WI38 (cell line): ENCODE measurements around the gene MYO9A.
"Not testable (repeated sequence)": the region's sequence is repeated elsewhere in the genome, so short reads cannot be mapped to it uniquely, and the experiment has no call there.

Experiments
- H3K4me3 ChIP-seq: 2 replicates; pipeline ENCODE4 v1.5.1; 2011; ENCODE audit warnings: low read depth, mild to moderate bottlenecking, control low read depth, low read length
- TF ChIP-seq, protein P1 (sequence below): IDR thresholded peaks from 2 replicates; pipeline ENCODE4 v1.5.1; 2012; ENCODE audit warnings: low read depth, mild to moderate bottlenecking, control low read depth, low read length

The MYO9A gene

DNA sequence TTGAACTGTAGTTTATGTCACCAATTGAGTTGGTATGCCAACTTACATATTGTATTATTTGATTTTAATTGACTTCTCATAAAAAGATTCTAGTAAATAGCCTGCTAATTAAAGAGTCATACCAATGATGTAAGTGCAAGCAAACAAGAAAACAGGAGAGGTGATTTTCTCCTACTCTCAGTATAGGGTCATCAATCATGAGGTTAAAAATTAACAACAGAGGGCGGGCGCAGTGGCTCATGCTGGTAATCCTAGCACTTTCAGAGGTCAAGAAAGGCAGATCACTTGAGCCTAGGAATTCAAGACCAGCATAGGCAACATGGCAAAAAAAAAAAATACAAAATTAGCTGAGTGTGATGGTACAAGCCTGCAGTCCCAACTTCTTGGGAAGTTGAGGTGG, 108.7 kb downstream of the MYO9A start:
- H3K4me3 ChIP-seq, result no peak overlapping the region
- TF ChIP-seq, protein P1, sequence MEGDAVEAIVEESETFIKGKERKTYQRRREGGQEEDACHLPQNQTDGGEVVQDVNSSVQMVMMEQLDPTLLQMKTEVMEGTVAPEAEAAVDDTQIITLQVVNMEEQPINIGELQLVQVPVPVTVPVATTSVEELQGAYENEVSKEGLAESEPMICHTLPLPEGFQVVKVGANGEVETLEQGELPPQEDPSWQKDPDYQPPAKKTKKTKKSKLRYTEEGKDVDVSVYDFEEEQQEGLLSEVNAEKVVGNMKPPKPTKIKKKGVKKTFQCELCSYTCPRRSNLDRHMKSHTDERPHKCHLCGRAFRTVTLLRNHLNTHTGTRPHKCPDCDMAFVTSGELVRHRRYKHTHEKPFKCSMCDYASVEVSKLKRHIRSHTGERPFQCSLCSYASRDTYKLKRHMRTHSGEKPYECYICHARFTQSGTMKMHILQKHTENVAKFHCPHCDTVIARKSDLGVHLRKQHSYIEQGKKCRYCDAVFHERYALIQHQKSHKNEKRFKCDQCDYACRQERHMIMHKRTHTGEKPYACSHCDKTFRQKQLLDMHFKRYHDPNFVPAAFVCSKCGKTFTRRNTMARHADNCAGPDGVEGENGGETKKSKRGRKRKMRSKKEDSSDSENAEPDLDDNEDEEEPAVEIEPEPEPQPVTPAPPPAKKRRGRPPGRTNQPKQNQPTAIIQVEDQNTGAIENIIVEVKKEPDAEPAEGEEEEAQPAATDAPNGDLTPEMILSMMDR, result no peak

DNA sequence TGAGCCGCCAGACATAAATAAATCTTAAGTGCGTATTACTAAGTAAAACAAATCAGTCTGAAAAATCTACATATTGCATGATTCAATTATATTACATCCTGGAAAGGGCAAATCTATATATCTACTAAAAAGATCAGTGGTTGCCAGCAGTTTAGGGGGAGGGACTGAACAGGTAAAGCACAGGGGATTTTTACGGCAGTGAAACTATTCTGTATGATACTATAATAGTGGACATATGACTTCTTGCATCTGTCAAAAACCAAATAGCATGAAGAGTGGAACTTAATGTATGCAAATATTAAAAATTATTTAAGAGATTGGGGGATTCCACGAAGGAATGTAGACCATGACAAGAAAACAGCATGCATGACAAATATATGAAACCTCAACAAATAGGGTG, 111.6 kb downstream of the MYO9A start:
- no peak overlapping the region for H3K4me3 ChIP-seq
- TF ChIP-seq, protein P1, result no peak

DNA sequence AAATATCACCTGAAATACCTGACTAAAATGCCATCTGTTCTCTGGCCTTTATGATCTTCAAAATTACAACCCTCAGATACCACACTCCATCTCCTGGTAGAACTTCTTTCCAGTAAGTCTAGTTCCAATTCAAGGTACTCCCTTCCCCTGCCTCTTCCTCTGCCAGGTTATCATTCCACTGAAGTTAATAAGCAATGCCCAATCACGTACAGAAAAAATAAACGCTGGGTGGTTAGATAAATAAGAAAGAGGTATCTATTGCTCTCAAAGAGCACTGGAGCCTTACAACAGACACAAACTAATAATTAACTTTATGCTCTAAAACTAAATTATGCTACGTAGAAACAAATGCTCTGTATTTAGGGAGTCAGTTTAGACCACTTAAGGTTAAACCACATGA, 112.5 kb downstream of the MYO9A start:
- TF ChIP-seq, protein P1, result no peak
- H3K4me3 ChIP-seq, result no peak overlapping the region

DNA sequence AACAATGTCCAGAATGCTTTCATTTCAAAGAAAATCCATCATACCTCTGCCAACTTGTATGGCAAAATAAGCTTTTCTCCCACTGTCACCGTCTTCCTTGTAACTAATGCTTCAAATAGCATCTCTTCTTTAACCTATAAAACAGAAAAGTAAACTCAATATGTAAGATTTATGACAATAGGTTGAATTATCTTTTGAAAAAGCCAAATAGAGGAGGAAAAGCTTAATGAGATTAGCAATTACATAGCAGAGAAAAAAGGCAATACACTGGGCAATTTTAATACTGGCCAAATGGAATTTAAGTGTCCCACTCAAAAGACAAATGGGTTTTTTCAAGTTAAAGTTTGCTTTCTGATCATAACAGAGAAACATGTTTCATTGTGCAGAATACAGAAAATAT, 118.1 kb downstream of the MYO9A start:
- TF ChIP-seq, protein P1, result no peak
- no peak overlapping the region for H3K4me3 ChIP-seq

DNA sequence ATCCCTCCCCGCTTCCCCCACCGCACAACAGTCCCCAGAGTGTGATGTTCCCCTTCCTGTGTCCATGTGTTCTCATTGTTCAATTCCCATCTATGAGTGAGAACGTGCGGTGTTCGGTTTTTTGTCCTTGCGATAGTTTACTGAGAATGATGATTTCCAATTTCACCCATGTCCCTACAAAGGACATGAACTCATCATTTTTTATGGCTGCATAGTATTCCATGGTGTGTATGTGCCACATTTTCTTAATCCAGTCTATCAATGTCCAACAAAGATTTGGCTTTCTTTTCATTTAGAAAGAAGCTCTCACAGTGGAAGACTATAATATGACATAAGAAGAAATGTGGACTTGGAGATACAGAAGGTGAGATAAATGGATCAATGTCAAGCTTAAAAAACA, 119.2 kb downstream of the MYO9A start:
- not testable (repeated sequence) for H3K4me3 ChIP-seq

DNA sequence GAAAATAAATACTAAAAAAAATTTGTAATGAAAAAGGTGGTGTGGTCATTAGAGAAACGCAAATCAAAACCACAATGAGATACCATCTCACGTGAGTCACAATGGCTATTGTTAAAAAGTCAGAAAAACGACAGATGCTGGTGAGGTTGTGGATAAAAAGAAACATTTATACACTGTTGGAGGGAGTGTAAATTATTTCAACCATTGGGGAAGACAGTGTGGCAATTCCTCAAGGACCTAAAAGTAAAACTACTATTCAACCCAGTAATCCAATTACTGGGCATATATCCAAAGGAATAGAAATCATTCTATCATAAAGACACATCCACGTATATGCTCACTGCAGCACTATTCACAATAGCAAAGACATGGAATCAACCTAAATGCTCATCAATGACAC, 120.3 kb downstream of the MYO9A start:
- TF ChIP-seq, protein P1, result no peak
- no peak overlapping the region for H3K4me3 ChIP-seq

DNA sequence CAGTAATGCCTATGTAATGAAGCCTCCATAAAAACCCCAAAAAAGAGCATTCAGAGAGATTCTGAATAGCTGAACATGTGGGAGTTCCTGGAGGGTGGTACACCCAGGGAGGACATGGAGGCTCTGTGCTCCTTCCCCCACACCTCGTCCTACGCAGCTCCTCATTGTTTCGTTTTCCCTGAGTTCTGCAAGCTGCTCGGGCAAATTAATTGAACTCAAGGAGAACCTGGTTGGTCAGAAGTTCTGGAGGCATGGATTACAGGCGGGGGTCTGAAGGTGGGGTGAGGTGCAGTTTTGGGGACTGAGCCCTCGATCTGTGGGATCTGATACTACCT, 142.2 kb downstream of the MYO9A start:
- H3K4me3 ChIP-seq, result no peak overlapping the region
- TF ChIP-seq, protein P1, result no peak

DNA sequence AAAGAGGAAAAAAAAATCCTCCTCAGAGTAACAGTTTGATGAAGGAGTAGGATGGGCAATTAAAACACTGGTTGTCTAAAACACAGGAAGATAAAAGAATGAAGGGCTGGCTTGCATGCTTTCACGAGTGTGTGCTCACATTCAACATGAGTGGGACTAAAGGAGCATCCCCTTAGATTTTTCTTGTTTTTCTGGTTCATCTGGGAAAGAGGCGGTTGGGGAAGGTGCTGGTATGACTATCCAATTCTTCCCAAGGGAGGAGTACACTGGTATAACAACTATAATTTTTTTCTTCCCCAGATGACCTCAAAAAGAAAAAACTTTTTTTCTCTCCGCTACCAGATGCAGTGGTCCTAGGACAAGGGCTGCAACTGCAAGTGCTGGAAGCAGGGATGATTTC, 143.7 kb downstream of the MYO9A start:
- H3K4me3 ChIP-seq, result no peak overlapping the region
- TF ChIP-seq, protein P1, result no peak
